Measurements from ENCODE around the gene GFRA1.
"Not testable (repeated sequence)": the region's sequence is repeated elsewhere in the genome, so short reads cannot be mapped to it uniquely, and the experiment has no call there.

Gene GFRA1

GRCh38 chr10:116056445-116057293 lies 216.3 kb downstream of the GFRA1 start:
- no peak for DNase-seq

GRCh38 chr10:116055917-116056252 lies 217.1 kb downstream of the GFRA1 start:
- DNase-seq: no peak

GRCh38 chr10:116055252-116055916 lies 217.6 kb downstream of the GFRA1 start:
- no peak for DNase-seq

GRCh38 chr10:116053910-116054309 lies 219.1 kb downstream of the GFRA1 start:
- DNase-seq: no peak

- not testable (repeated sequence) for DNase-seq
Observed at GRCh38 chr10:116053009-116053730, 219.8 kb downstream of the GFRA1 start.

GRCh38 chr10:116052522-116052921 lies 220.5 kb downstream of the GFRA1 start:
- DNase-seq: not testable (repeated sequence)

GRCh38 chr10:116049974-116050304 lies 223.1 kb downstream of the GFRA1 start:
- DNase-seq: no peak

GRCh38 chr10:116049158-116049973 lies 223.6 kb downstream of the GFRA1 start:
- DNase-seq: no peak

GRCh38 chr10:116045366-116046356 lies 227.3 kb downstream of the GFRA1 start:
- DNase-seq: no peak

GRCh38 chr10:116044801-116045248 lies 228.2 kb downstream of the GFRA1 start:
- DNase-seq: no peak

GRCh38 chr10:116043861-116044260 lies 229.1 kb downstream of the GFRA1 start:
- no peak for DNase-seq

- no peak for DNase-seq
Observed at GRCh38 chr10:116043304-116043703, 229.7 kb downstream of the GFRA1 start.

GRCh38 chr10:116041948-116042347 lies 231.1 kb downstream of the GFRA1 start:
- DNase-seq: no peak

- no peak for DNase-seq
Observed at GRCh38 chr10:116039612-116040011, 233.4 kb downstream of the GFRA1 start.

GRCh38 chr10:116038259-116038658 lies 234.7 kb downstream of the GFRA1 start:
- DNase-seq: no peak

- not testable (repeated sequence) for DNase-seq
Observed at GRCh38 chr10:116035406-116035805, 237.6 kb downstream of the GFRA1 start.

GRCh38 chr10:116030576-116030975 lies 242.4 kb downstream of the GFRA1 start:
- no peak for DNase-seq

GRCh38 chr10:116029826-116030225 lies 243.2 kb downstream of the GFRA1 start:
- no peak for DNase-seq

GRCh38 chr10:116027355-116027754 lies 245.7 kb downstream of the GFRA1 start:
- DNase-seq: no peak

- DNase-seq: no peak
Observed at GRCh38 chr10:116026725-116027124, 246.3 kb downstream of the GFRA1 start.

- DNase-seq: no peak
Observed at GRCh38 chr10:116026315-116026714, 246.7 kb downstream of the GFRA1 start.

All from effector CD4-positive, alpha-beta T cell (primary cell).